Non-pigmented ciliary epithelial cell (primary cell): ENCODE measurements around the gene HSPE1.
"Not testable (repeated sequence)": the region's sequence is repeated elsewhere in the genome, so short reads cannot be mapped to it uniquely, and the experiment has no call there.

Experiments
- DNase-seq: peaks from one replicate; pipeline ENCODE4 v3.0.0-alpha.2; 2010; ENCODE audit warnings: low read depth

The HSPE1 gene

GRCh38 chr2:197499594-197500502, at the start of gene HSPE1, which contains the start of gene HSPD1:
HSPE1 (plus strand) TSS chr2:197500379; CDS start chr2:197500437, 58 bp downstream.
HSPD1 (minus strand) TSS chr2:197499840; CDS start chr2:197498848, 992 bp downstream.
- peak; percentile 96 for DNase-seq

- no peak for DNase-seq
These were observed 49.7 kb upstream of the HSPE1 start for GRCh38 chr2:197450465-197450864.

- DNase-seq: not testable (repeated sequence)
These were observed 49.2 kb upstream of the HSPE1 start for GRCh38 chr2:197450935-197451358.

- no peak for DNase-seq
These were observed 47.4 kb upstream of the HSPE1 start for GRCh38 chr2:197452754-197453122.

GRCh38 chr2:197453123-197453913, 46.9 kb upstream of the HSPE1 start, which contains the start of gene COQ10B:
COQ10B (plus strand) TSS chr2:197453552; CDS start chr2:197453561, 9 bp downstream.
- DNase-seq: peak; percentile 99

GRCh38 chr2:197453914-197454398, 46.2 kb upstream of the HSPE1 start:
- DNase-seq: peak; percentile 70

GRCh38 chr2:197454923-197455322, 45.3 kb upstream of the HSPE1 start:
- no peak for DNase-seq

- no peak for DNase-seq
These were observed 44.8 kb upstream of the HSPE1 start for GRCh38 chr2:197455428-197455827.

- no peak for DNase-seq
These were observed 39.5 kb upstream of the HSPE1 start for GRCh38 chr2:197460649-197461048.

- no peak for DNase-seq
These were observed 39.1 kb upstream of the HSPE1 start for GRCh38 chr2:197461057-197461456.

GRCh38 chr2:197464175-197464574, 36.0 kb upstream of the HSPE1 start:
- peak; percentile 14 for DNase-seq

- DNase-seq: no peak
These were observed 28.0 kb upstream of the HSPE1 start for GRCh38 chr2:197472166-197472565.

- no peak for DNase-seq
These were observed 22.4 kb upstream of the HSPE1 start for GRCh38 chr2:197477797-197478196.

GRCh38 chr2:197480165-197481036, 19.8 kb upstream of the HSPE1 start:
- DNase-seq: no peak

GRCh38 chr2:197484248-197484647, 15.9 kb upstream of the HSPE1 start:
- not testable (repeated sequence) for DNase-seq

- no peak for DNase-seq
These were observed 14.0 kb upstream of the HSPE1 start for GRCh38 chr2:197486175-197486574.

GRCh38 chr2:197487385-197487784, 12.8 kb upstream of the HSPE1 start:
- no peak for DNase-seq

- no peak for DNase-seq
These were observed 4.6 kb upstream of the HSPE1 start for GRCh38 chr2:197495433-197496134.

GRCh38 chr2:197496695-197497094, 3.5 kb upstream of the HSPE1 start:
- no peak for DNase-seq

GRCh38 chr2:197497326-197497725, 2.9 kb upstream of the HSPE1 start:
- DNase-seq: no peak
